K562 (cell line): ENCODE measurements around the gene CCDC85B. TPM values are rescaled to one million over a fixed set of nuclear protein-coding genes. Genes with fewer than 3 reads are reported as not detected.
A peak's percentile ranks its signal among the peaks of the same experiment; 100 is the strongest.

Experiments used
- CTCFL ChIP-seq: IDR thresholded peaks from 2 replicates; pipeline ENCODE4 v1.6.1; 2011; ENCODE audit warnings: borderline replicate concordance, low read depth, mild to moderate bottlenecking, moderate library complexity, low read length; ENCODE audit not compliant: insufficient read depth, poor library complexity, severe bottlenecking
- DPF2 ChIP-seq: fragments of 450-650 bp; IDR thresholded peaks from 2 replicates; pipeline ENCODE4 v1.6.1; 2016
- HLTF ChIP-seq: fragments of 450-650 bp; IDR thresholded peaks from 2 replicates; pipeline ENCODE4 v1.6.1; 2016
- IFI16 ChIP-seq: fragments of 250-450 bp; sonication (Bioruptor Pico); IDR thresholded peaks from 2 replicates; pipeline ENCODE4 v2.1.2; 2022; ENCODE audit warnings: mild to moderate bottlenecking, inconsistent platforms
- KDM4B ChIP-seq, 2 experiments: fragments of 450-650 bp in 1 of 2; sonication (generic) in 1 of 2; IDR thresholded peaks; 2 replicates each; pipeline ENCODE4 v1.6.1; 2016 to 2017; ENCODE audit warnings: borderline replicate concordance in 2 of 2, antibody characterized with exemption in 1 of 2, low read depth in 1 of 2, mild to moderate bottlenecking in 1 of 2
- L3MBTL2 ChIP-seq: fragments of 450-650 bp; IDR thresholded peaks from 2 replicates; pipeline ENCODE4 v1.6.1; 2016; ENCODE audit warnings: mild to moderate bottlenecking, moderate library complexity
- NR2C1 ChIP-seq, 2 experiments: fragments of 450-650 bp; IDR thresholded peaks; 2 replicates each; pipeline ENCODE4 v1.6.1; 2017; ENCODE audit warnings: mild to moderate bottlenecking in 2 of 2, antibody characterized with exemption in 1 of 2, inconsistent platforms in 1 of 2, missing compliant biosample characterization in 1 of 2, missing genetic modification characterization in 1 of 2
- NUFIP1 ChIP-seq: fragments of 450-650 bp; IDR thresholded peaks from 2 replicates; pipeline ENCODE4 v1.6.1; 2018; ENCODE audit not compliant: partially characterized antibody
- PTRF ChIP-seq: fragments of 450-650 bp; IDR thresholded peaks from 2 replicates; pipeline ENCODE4 v1.6.1; 2016; ENCODE audit warnings: mild to moderate bottlenecking, missing genetic modification characterization, missing compliant biosample characterization
- RBFOX2 ChIP-seq: fragments of 200-400 bp; formaldehyde crosslinking; IDR thresholded peaks from 2 replicates; pipeline ENCODE4 v1.6.1; 2017; ENCODE audit warnings: low read depth, mild to moderate bottlenecking, low read length, moderate library complexity
- RBM22 ChIP-seq: fragments of 200-400 bp; formaldehyde crosslinking; IDR thresholded peaks from 2 replicates; pipeline ENCODE4 v1.6.1; 2018; ENCODE audit warnings: low read length, low read depth; ENCODE audit not compliant: poor library complexity, severe bottlenecking
- SMAD2 ChIP-seq: fragments of 150-350 bp; IDR thresholded peaks from 2 replicates; pipeline ENCODE4 v1.6.1; 2014; ENCODE audit warnings: low read depth, mild to moderate bottlenecking, low read length
- SRF ChIP-seq, 2 experiments: fragments of 250-450, 450-650 bp in 1 of 2; sonication (Bioruptor Pico) in 1 of 2; sonication (generic) in 1 of 2; formaldehyde crosslinking; IDR thresholded peaks; 2 replicates each; pipeline versions ENCODE4 v1.5.0 to v1.5.1; 2020 to 2022; ENCODE audit warnings: mild to moderate bottlenecking in 1 of 2, missing genetic modification reagents in 1 of 2
- STAT5A ChIP-seq: IDR thresholded peaks from 2 replicates; pipeline ENCODE4 v1.6.1; 2012; ENCODE audit warnings: low read length, inconsistent platforms, borderline replicate concordance
- ZBTB7A ChIP-seq: IDR thresholded peaks from 2 replicates; pipeline ENCODE4 v1.6.1; 2011; ENCODE audit warnings: low read depth, mild to moderate bottlenecking, low read length, moderate library complexity, borderline replicate concordance; ENCODE audit not compliant: control insufficient read depth
- ZKSCAN3 ChIP-seq: fragments of 250-450 bp; sonication (Bioruptor Pico); IDR thresholded peaks from 2 replicates; pipeline ENCODE4 v1.4.0; 2020
- ZNF324 ChIP-seq: fragments of 250-450 bp; sonication (Bioruptor Pico); IDR thresholded peaks from 2 replicates; pipeline ENCODE4 v1.4.0; 2020; ENCODE audit warnings: mild to moderate bottlenecking
- ZNF717 ChIP-seq: fragments of 250-450 bp; sonication (Bioruptor Pico); IDR thresholded peaks from 2 replicates; pipeline ENCODE4 v1.5.0; 2021
- polyA plus RNA-seq, 8 experiments: library from polyadenylated mRNA; depleted of rRNA in 4 of 8; stranded (reverse) in 5 of 8; unstranded in 3 of 8; fragments of >200 nt; fragmentation: Nextera tagmentation in 2 of 8; fragmentation: Illumina TruSeq in 1 of 8; extraction: Ambion mirVana in 2 of 8; extraction: Trizol in 1 of 8; gene quantifications; 2 replicates each; pipeline versions ENCODE4 v1.2.1 to v1.2.3, GENCODE V29; 2011 to 2014; ENCODE audit warnings: inconsistent platforms in 1 of 8, missing spikeins in 1 of 8
- total RNA-seq, 7 experiments: library from RNA; depleted of rRNA in 6 of 7; stranded (reverse); fragments of >200 nt in 6 of 7; fragmentation: Illumina TruSeq in 2 of 7; extraction: Trizol in 2 of 7; gene quantifications; 2 replicates each; pipeline versions ENCODE4 v1.2.1 to v1.2.3, GENCODE V29; 2011 to 2021; ENCODE audit warnings: low replicate concordance in 1 of 7
- TF ChIP-seq, protein P1 (sequence below): fragments of 450-650 bp; IDR thresholded peaks from 2 replicates; pipeline ENCODE4 v1.6.1; 2016

The CCDC85B gene
- total and polyA plus RNA-seq, 9 of the 15 experiments (the other 6 are each of a cell fraction or from before 2014, with no cell fraction given): 0.14 to 138 (median 6.2) TPM

GRCh38 chr11:65850217-65851082, 40.0 kb upstream of the CCDC85B start (continued):
- TF ChIP-seq ZNF324 (CRISPR knock-in tag) (no peak), RBFOX2 (peak; percentile 35; the same call in 1 of the 2 replicates), STAT5A (no peak), SRF (CRISPR knock-in tag; IDR thresholded peaks at IDR 0.05) (no peak), HLTF (no peak), KDM4B (IDR thresholded peaks at IDR 0.05; ENCODE audit: borderline replicate concordance in 2 of 2, low read depth in 1 of 2) (no peak), ZBTB7A (no peak), DPF2 (no peak), SMAD2 (no peak), IFI16 (CRISPR knock-in tag) (no peak), ZNF717 (CRISPR knock-in tag) (no peak), NUFIP1 (no peak), ZKSCAN3 (no peak), L3MBTL2 (no peak), PTRF (tag) (no peak), RBM22 (peak; percentile 9), CTCFL (no peak), NR2C1 (IDR thresholded peaks at IDR 0.05) (peak; percentile 60), NR2C1 (tag; IDR thresholded peaks at IDR 0.05) (peak; percentile 69)
- TF ChIP-seq, protein P1, sequence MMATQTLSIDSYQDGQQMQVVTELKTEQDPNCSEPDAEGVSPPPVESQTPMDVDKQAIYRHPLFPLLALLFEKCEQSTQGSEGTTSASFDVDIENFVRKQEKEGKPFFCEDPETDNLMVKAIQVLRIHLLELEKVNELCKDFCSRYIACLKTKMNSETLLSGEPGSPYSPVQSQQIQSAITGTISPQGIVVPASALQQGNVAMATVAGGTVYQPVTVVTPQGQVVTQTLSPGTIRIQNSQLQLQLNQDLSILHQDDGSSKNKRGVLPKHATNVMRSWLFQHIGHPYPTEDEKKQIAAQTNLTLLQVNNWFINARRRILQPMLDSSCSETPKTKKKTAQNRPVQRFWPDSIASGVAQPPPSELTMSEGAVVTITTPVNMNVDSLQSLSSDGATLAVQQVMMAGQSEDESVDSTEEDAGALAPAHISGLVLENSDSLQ: no peak
